RWPE2 (cell line): Measurements from ENCODE around the gene TADA2B.

ENCODE experiments used
- ATAC-seq: fragments of 200-7000 bp; cut with Tn5 transposase; 3 replicates; pipeline ENCODE4 v1.9.1; 2021; ENCODE audit warnings: low read depth
- DNase-seq: peaks from one replicate; pipeline ENCODE4 v3.0.0-alpha.2; 2020; ENCODE audit warnings: low spot score
- H3K27ac ChIP-seq: fragments of 450-650 bp; 2 replicates; pipeline ENCODE4 v1.5.1; 2017; ENCODE audit warnings: mild to moderate bottlenecking; ENCODE audit not compliant: poor library complexity, severe bottlenecking
- H3K27me3 ChIP-seq: fragments of 250-450 bp; sonication (Bioruptor Pico); 2 replicates; pipeline ENCODE4 v1.5.1; 2021; ENCODE audit warnings: mild to moderate bottlenecking, moderate library complexity; ENCODE audit not compliant: insufficient read depth, poor library complexity, severe bottlenecking
- H3K36me3 ChIP-seq: fragments of 250-450 bp; sonication (Bioruptor Pico); 2 replicates; pipeline ENCODE4 v1.5.1; 2020; ENCODE audit warnings: low read depth, mild to moderate bottlenecking, moderate library complexity
- H3K4me1 ChIP-seq: fragments of 250-450 bp; sonication (Bioruptor Pico); 2 replicates; pipeline ENCODE4 v1.5.1; 2021; ENCODE audit warnings: mild to moderate bottlenecking, moderate library complexity; ENCODE audit not compliant: insufficient read depth, poor library complexity, severe bottlenecking
- H3K4me3 ChIP-seq: fragments of 250-450 bp; sonication (Bioruptor Pico); 2 replicates; pipeline ENCODE4 v1.5.1; 2021; ENCODE audit warnings: mild to moderate bottlenecking, moderate library complexity; ENCODE audit not compliant: severe bottlenecking
- H3K9me3 ChIP-seq: fragments of 250-450 bp; sonication (Bioruptor Pico); 2 replicates; pipeline ENCODE4 v1.5.1; 2021; ENCODE audit warnings: mild to moderate bottlenecking, moderate library complexity; ENCODE audit not compliant: severe bottlenecking
- TF ChIP-seq, protein P1 (sequence below): fragments of 450-650 bp; IDR thresholded peaks from one replicate; pipeline ENCODE4 v1.5.1; 2017; ENCODE audit warnings: mild to moderate bottlenecking, moderate library complexity; ENCODE audit not compliant: poor library complexity, severe bottlenecking

Gene TADA2B

DNA sequence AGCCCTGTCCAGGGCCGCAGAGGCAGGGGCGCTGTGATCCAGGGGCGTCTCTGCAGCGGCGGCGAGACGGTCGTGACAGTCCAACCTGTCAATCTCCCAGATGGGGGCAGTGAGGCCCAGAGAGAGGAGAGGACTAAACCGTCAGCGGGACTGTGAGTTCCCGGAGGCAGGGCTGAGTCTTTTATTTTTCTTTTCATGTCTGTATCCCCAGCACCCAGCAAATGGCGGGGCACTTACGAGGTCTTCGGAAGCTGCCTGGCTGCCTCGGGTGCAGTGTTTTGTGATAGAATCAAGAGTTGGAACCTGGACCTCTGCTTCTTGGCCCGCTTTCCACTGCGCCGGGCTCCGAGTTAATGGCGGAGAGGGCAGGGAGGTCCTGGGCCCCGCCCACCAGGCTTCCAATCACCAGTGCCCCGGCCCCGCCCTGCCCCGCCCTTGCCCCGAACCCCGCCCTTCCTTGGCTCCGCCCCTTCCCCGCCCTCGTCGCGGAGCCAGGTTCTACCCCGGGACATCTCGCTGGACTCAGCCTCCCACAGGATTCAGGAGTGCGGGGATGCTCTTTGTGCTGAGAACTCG is 59.9 kb downstream of the TADA2B start:
- DNase-seq (peak; percentile 86), ATAC-seq (peak; percentile 81)
- H3K27ac ChIP-seq: no peak overlapping the region

DNA sequence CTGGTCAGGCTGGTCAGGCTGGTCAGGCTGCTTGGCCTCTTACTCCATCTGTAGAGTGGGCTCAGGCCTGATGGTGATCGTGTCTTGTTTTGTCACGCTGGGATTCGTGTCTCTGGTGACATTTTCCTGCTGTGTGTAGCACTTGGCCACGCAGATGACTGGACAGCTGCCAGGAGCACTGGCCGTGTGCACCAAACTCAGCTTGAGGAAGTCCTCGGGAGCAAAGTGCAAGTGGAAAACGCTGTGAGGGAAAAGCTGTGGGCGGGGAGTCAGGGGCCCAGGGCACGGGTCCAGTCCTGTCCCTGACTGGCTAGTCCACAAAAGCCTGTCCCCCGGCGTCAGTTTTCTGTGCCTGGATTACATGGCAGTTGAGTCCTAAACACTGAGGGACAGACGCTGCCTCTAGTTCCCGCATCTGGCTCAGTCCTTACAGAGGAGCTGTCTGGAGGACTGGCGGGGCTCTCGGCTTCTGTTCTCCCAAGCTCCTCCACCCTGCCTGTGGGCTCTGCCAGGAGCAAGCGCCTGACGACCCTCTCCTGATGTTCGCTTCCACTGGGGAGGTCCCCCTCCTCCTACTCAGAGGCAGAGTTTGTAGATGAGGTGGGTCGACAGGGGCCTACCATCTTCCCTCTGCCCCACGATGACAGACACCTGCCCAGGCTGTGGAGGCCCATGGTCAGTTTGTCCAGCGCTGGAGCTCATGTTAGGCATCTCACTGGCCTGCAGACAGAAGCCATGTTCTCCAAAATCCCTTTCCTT is 60.6 kb downstream of the TADA2B start:
- no peaks in the 10 kb centered on the region for H3K27me3 ChIP-seq
- H3K4me1 ChIP-seq: peaks cover 6% of the 10 kb centered on the region
- peak overlapping the region; percentile 58 for H3K4me3 ChIP-seq
- ATAC-seq (no peak), DNase-seq (no peak)
- no peaks in the 10 kb centered on the region for H3K9me3 ChIP-seq
- no peaks in the 10 kb centered on the region for H3K36me3 ChIP-seq
- H3K27ac ChIP-seq: no peak overlapping the region
- TF ChIP-seq, protein P1, sequence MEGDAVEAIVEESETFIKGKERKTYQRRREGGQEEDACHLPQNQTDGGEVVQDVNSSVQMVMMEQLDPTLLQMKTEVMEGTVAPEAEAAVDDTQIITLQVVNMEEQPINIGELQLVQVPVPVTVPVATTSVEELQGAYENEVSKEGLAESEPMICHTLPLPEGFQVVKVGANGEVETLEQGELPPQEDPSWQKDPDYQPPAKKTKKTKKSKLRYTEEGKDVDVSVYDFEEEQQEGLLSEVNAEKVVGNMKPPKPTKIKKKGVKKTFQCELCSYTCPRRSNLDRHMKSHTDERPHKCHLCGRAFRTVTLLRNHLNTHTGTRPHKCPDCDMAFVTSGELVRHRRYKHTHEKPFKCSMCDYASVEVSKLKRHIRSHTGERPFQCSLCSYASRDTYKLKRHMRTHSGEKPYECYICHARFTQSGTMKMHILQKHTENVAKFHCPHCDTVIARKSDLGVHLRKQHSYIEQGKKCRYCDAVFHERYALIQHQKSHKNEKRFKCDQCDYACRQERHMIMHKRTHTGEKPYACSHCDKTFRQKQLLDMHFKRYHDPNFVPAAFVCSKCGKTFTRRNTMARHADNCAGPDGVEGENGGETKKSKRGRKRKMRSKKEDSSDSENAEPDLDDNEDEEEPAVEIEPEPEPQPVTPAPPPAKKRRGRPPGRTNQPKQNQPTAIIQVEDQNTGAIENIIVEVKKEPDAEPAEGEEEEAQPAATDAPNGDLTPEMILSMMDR: no peak

More for the DNA sequence above, 59.9 kb downstream of the TADA2B start:
- Histone ChIP-seq H3K9me3 (no peaks in the 10 kb centered on the region), H3K27me3 (no peaks in the 10 kb centered on the region), H3K36me3 (no peaks in the 10 kb centered on the region), H3K4me1 (peaks cover 6% of the 10 kb centered on the region), H3K4me3 (peak overlapping the region; percentile 58)
- TF ChIP-seq, protein P1: no peak

DNA sequence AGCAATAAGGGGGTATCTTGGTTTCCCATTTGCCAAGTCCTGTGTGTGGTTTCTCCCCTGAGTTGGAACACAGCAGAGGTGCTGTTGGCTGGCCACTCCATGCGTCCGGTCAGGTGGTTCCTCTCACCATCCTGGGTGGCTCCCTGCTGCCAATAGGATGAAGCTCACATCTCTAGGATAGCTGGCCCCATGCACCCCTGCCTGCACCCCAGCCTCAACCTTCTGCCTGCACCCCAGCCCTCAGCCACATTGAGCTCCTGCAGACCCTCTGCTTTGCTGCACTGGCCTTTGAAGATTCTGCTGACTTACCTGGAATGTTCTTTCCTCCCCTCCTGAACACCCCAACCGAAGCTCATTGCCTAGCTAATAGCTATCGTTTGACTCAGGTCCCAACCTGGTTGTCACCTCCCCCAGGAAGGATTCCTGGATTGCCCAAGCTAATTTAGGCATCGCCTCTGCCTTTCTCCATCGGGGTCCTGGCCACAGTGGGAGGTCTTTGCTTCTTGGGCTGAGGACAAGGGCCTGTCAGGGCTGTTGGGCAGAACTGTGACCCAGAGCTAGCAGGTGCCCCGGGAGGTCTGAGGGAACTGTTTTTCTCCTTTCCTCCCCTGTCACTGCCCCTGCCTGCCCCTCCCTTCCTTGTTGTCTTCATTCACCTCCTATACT is 61.3 kb downstream of the TADA2B start:
- Histone ChIP-seq H3K9me3 (no peaks in the 10 kb centered on the region), H3K27me3 (no peaks in the 10 kb centered on the region), H3K36me3 (no peaks in the 10 kb centered on the region), H3K4me1 (peaks cover 6% of the 10 kb centered on the region), H3K4me3 (no peak overlapping the region), H3K27ac (no peak overlapping the region)
- TF ChIP-seq, protein P1: no peak
- DNase-seq (no peak), ATAC-seq (no peak)

DNA sequence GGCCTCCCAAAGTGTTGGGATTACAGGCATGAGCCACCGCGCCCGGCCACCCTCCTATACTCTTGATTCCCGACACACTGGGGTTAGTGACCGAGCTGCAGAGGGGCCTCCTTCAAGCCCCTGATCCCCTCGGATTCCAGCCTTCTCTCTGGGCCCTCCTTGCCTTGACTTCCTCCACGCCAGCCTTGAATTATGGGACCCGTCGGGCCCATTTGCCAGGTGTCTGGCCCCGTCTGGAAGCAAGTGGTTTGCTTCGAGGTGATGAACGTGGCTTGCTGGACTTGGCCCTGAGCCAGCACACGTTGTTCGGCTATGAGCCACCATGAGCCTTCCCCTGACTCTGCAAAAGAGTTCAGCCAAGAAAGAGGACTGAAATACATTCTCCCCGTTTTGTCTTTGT is 62.1 kb downstream of the TADA2B start:
- no peaks in the 10 kb centered on the region for H3K27me3 ChIP-seq
- DNase-seq (no peak), ATAC-seq (no peak)
- no peaks in the 10 kb centered on the region for H3K9me3 ChIP-seq
- TF ChIP-seq, protein P1: no peak
- no peaks in the 10 kb centered on the region for H3K36me3 ChIP-seq
- H3K4me3 ChIP-seq: no peak overlapping the region
- H3K27ac ChIP-seq: no peak overlapping the region
- H3K4me1 ChIP-seq: peaks cover 6% of the 10 kb centered on the region
